ENCODE measurements around the gene EYA2.

The EYA2 gene

GRCh38 chr20:47141941-47142773 lies 247.5 kb downstream of the EYA2 start:
- no peak for DNase-seq (ENCODE audit: low read depth in 2 of 2)

DNA sequence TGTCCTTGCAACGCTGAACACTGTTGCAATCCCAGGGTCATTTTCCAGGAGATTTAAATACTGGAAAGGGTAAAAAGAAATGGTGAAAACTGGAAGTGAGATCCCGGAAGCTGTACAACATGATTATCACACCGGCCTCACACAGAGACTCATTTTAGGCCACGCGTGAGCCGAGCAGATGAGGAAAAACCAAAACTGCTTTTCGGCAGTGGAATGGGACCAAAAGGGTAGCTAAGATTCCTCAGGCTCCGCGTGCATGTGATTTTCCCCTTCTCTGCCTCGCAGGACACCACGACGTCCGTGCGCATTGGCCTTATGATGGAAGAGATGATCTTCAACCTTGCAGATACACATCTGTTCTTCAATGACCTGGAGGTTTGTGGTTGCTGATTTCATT lies 248.1 kb downstream of the EYA2 start:
- DNase-seq (ENCODE audit: low read depth in 2 of 2): no peak

- no peak for DNase-seq (ENCODE audit: low read depth in 2 of 2)
Measured at GRCh38 chr20:47143657-47144056, 249.0 kb downstream of the EYA2 start.

GRCh38 chr20:47144463-47144862 lies 249.8 kb downstream of the EYA2 start:
- no peak for DNase-seq (ENCODE audit: low read depth in 2 of 2)

DNA sequence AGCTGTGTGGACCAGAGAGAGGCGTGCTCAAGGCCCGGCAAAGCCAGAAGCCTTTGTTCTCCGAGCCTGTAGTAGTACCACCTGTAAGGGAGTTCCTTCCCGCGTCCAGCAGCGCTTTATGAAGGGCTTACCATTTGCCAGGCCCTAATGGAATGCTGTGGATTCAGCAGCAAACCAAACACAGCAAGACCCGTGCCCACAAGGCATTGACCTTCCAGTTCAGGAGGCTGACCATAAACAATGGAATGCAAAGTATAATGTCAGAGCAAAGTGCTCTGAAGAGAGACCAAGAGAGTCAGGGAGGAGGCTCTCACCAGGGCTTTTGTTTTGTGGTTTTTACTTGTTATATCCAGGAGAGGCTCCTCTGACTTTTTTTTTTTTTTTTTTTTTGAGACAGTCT lies 252.0 kb downstream of the EYA2 start:
- no peak for DNase-seq (ENCODE audit: low read depth in 2 of 2)

DNA sequence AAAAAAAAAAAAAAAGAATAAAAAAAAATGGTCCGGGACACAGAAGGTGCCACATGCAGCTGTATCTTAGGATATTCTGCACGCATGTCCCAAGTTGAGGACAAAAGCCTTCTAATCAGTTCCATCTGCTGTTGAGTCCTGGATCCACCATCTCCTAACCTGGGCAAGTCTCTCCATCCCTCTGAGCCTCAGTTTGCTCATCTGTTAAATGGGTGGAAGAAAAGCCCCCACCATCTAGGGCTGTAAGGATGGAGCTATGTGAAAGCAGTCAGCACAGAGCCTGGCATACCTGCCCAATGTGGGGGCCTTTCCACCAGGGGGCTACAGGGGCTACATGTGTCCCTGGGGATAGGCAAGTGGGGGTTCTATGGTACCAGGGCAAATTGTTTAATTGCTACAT lies 253.4 kb downstream of the EYA2 start:
- DNase-seq (ENCODE audit: low read depth in 2 of 2): no peak

GRCh38 chr20:47149939-47150338 lies 255.3 kb downstream of the EYA2 start:
- DNase-seq (ENCODE audit: low read depth in 2 of 2): no peak

DNA sequence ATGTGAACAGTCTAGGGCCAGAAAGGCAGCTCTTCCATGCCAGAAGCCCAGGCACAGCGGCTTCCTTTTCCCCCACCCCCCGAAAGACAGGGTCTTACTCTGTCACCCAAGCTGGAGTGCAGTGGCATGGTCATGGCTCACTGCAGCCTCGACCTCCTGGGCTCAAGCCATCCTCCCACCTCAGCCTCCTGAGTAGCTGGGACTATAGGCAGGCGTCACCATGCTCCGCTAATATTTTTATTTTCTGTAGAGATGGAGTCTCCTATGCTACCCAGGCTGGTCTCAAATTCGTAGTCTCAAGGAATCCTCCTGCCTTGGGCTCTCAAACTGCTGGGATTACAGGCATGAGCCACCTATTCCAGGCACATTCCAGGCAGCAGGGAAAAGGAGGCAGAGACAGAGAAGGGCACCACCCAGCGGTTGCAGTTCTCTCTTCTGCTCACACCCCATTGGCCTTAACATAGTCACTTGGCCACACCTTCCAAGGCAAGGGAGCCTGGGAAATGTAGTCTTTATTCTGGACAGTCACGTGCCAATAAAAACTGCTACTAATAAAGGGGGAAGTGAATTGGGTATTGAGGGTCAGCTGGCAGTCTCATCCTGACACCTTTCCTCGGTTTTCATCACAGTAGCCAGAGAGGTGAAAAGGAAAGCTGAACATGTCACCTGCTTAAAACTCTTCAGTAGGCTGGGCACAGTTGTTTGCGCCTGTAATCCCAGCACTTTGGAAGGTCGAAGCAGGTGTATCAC lies 255.9 kb downstream of the EYA2 start:
- no peak for DNase-seq (ENCODE audit: low read depth in 2 of 2)

DNA sequence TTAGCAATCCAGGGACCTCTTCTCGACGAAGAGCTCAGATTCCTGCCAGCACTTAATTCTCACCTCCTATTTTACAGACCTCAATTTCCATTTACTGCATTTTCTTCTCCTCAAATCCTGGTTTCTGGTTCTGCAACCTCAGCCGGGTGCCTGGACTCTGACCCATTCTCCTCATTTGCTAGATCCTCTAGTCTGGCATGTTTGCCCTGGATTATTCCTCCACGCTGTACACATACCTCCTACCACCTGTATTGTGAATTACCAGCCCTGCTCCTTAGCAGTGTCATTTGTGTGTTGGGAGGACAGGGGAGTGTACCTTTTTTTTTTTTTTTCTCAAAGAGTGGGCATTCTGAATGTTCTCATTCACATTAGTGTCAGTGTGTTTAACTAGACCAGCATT lies 257.4 kb downstream of the EYA2 start:
- no peak for DNase-seq (ENCODE audit: low read depth in 2 of 2)

- no peak for DNase-seq (ENCODE audit: low read depth in 2 of 2)
Measured at GRCh38 chr20:47154089-47154488, 259.4 kb downstream of the EYA2 start.

DNA sequence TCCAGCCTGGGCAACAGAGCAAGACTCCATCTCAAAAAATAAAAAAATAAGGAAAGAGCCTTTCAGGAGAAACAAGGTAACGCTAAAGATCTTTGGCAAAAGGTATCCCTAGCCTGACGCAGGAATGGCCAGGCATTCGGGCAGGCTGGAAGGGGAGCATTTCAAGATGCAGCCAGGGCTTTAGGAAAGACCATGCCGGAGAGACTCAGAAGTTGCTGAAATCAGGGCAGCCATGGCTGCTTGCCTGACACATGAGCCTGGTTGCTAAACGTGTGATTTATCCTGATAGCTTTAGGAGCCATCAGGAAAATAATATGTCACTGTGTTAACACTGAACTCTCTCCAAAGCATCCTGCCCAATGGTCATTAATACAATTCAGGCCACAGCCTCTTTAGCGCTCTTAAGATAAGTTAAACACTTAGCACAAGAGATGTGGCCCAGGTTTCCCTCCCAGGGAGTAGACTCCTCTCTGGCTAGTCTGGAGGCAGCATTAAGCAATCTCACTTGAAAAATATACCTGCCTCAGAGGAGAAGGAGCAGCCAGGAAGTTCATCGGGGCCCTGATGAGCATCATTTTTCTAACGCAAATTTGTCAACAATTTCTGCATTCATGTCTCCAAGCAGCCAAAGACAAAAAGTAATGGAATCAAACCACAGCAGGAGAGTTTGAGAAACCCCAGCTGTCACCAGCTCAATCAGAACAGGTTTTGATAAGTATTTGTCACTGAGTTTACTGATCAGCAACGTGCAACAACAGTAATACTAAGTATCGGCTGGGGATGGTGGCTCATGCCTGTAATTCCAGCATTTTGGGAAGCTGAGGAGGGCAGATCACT lies 261.9 kb downstream of the EYA2 start:
- no peak for DNase-seq (ENCODE audit: low read depth in 2 of 2)

DNA sequence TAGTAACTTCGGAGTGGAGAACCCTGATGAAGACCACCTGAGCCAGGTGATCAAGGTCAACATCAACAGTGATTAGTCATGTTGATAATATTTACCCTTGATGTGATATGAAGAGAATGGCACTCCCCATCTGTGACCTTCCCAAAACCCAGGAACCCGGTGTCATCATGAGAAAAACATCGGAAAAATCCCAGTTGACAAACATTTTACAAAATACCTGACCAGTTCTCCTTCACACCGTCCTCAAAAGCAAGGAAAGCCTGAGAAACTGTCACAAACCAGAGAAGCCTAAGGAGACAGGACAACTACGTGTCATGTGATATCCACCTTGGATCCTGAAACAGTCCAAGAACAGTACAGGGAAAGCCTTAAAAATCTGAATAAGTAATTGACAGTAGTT lies 264.5 kb downstream of the EYA2 start:
- DNase-seq (ENCODE audit: low read depth in 2 of 2): no peak

DNA sequence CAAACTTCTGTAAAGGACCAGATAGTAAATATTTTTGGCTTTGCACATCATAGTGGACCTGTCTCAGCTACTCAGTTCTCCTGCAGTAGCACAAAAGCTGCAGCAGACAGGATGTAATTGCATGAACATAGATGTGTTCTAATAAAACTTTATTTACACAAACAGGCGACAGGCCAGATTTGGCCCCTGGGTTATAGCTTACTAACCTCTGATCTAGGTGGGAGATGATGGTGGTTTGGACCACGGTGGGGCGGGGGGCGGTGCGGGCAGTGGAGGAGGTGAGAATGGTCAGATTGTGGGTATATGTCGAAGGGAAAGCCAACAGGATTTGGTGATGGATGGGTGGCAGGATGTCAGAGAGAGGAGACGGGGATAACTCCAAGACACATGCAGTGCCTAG lies 265.6 kb downstream of the EYA2 start:
- no peak for DNase-seq (ENCODE audit: low read depth in 2 of 2)

GRCh38 chr20:47160992-47161391 lies 266.3 kb downstream of the EYA2 start:
- DNase-seq (ENCODE audit: low read depth in 2 of 2): no peak

DNA sequence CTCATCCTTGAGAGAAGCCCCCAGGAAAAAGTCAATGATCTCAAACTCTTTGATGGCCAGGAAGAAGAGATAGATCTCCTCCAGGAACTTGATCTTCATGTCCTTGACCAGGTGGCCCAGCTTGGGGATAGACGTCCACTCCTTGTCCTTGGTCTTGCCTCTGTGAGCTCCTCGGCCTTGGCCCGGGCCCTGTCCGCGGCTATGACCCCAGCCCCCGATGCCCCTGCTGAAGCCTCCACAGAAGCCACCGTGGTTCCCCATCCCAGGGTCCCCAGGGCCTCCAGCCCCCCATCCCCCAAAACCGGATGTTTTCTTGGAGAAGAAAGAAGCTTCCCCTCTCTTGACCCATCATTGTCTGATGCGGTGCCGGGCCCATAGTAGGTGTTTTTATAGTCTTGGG lies 266.8 kb downstream of the EYA2 start:
- no peak for DNase-seq (ENCODE audit: low read depth in 2 of 2)

- no peak for DNase-seq (ENCODE audit: low read depth in 2 of 2)
Measured at GRCh38 chr20:47164140-47164539, 269.5 kb downstream of the EYA2 start.

GRCh38 chr20:47165376-47165865 lies 270.8 kb downstream of the EYA2 start:
- DNase-seq (ENCODE audit: low read depth in 2 of 2): no peak

GRCh38 chr20:47167846-47168245 lies 273.2 kb downstream of the EYA2 start:
- no peak for DNase-seq (ENCODE audit: low read depth in 2 of 2)

DNA sequence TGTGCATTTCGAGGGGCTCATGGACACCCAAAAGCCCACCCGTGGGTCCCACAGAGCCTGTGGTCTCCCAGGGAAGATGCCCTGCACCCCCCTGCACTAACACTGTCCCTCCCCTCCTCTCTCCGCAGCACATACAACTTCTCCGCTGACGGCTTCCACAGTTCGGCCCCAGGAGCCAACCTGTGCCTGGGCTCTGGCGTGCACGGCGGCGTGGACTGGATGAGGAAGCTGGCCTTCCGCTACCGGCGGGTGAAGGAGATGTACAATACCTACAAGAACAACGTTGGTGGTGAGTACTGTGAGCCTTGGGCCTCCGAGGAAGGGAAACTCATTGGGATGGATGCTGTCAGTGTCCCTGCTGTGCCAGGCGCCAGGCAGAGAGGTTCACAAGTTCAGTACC lies 277.9 kb downstream of the EYA2 start:
- DNase-seq (ENCODE audit: low read depth in 2 of 2): no peak

GRCh38 chr20:47173596-47174216 lies 279.1 kb downstream of the EYA2 start:
- no peak for DNase-seq (ENCODE audit: low read depth in 2 of 2)

DNA sequence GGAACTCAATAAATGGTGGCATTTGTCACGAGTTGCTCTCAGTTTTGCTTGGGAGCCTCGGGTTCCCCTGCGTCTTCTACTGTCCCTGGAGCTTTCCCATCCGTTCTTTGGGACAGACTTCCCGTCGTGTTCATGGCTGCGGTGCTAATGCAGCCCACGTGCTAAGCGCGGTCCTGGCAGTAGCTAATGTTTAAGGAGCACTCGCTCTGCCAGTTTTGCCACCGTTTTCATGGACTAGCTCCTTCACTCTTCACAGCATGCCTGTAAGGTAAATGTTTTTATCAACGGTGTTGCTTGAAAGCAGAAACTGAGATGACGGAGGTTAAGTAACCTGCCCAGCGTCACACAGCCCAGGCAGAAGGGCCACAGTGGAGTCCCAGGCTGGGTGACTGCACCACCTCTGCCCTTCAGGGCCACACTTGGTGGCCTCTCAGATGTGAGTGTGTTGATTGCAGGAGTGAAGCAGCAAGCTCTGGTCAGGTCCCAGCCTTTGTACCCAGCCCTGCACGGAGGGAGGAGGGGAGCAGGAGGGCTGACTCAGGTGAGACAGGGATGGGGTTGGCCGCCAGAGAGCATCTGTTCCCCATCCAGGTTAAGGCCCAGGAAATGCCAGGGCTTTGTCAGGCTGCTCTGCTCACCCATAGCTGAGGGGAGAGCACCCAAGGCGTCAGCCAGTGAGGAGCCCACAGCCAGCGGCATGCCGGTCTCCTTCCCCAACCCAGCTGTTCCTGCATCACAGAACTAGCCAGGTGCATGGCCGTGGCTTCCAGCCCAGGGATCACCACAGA lies 280.0 kb downstream of the EYA2 start:
- DNase-seq (ENCODE audit: low read depth in 2 of 2): no peak

Data from stimulated activated CD4-positive, alpha-beta T cell treated with anti-CD3 and anti-CD28 coated beads, Interleukin-1b, Interleukin-23, amount 100 ng/mL, for 4 hours (primary cell).